ENCODE data around the gene ZSWIM3. TPM values are rescaled to one million over a fixed set of nuclear protein-coding genes. Genes with fewer than 3 reads are reported as not detected.

The ZSWIM3 gene
- total and polyA plus RNA-seq, 2 of the 13 experiments (the other 11 are each of a cell fraction or from before 2014, with no cell fraction given): 5.2 to 5.8 TPM

- TF ChIP-seq NR2F6 (IDR thresholded peaks at IDR 0.05) (no peak), NR2F6 (CRISPR knock-in tag; IDR thresholded peaks at IDR 0.05) (no peak), CEBPZ (IDR thresholded peaks at IDR 0.05; ENCODE audit: low read length) (no peak), KDM5A (IDR thresholded peaks at IDR 0.05; ENCODE audit: borderline replicate concordance, low read length) (no peak), TOPORS (CRISPR knock-in tag; IDR thresholded peaks at IDR 0.05) (0 out of 2 replicates have a peak, but pooled peaks have one; percentile 28), ZNF552 (CRISPR knock-in tag; IDR thresholded peaks at IDR 0.05; ENCODE audit: borderline replicate concordance) (no peak), HDAC6 (IDR thresholded peaks at IDR 0.05; ENCODE audit: low read depth, low read length) (no peak), WIZ (CRISPR knock-in tag; IDR thresholded peaks at IDR 0.05) (no peak), ZNF652 (CRISPR knock-in tag; IDR thresholded peaks at IDR 0.05; ENCODE audit: borderline replicate concordance, low read depth) (no peak), SP140L (CRISPR knock-in tag; IDR thresholded peaks at IDR 0.05; ENCODE audit: borderline replicate concordance) (no peak), MAZ (IDR thresholded peaks at IDR 0.05; ENCODE audit: borderline replicate concordance, low read depth, low read length) (no peak), MAZ (CRISPR knock-in tag; IDR thresholded peaks at IDR 0.05; ENCODE audit: low read depth) (no peak), CSRNP1 (CRISPR knock-in tag; IDR thresholded peaks at IDR 0.05) (peak; percentile 70; the same call in 1 of the 2 replicates), SCMH1 (CRISPR knock-in tag; IDR thresholded peaks at IDR 0.05; ENCODE audit: borderline replicate concordance) (no peak), MXI1 (IDR thresholded peaks at IDR 0.05; ENCODE audit: borderline replicate concordance, low read depth, low read length) (peak; percentile 27; the same call in 1 of the 3 replicates), KDM3A (CRISPR knock-in tag; IDR thresholded peaks at IDR 0.05; ENCODE audit: low read depth) (no peak), SNAPC2 (CRISPR knock-in tag; IDR thresholded peaks at IDR 0.05) (no peak), ZNF101 (CRISPR knock-in tag; IDR thresholded peaks at IDR 0.05; ENCODE audit: borderline replicate concordance, low read depth) (0 out of 2 replicates have a peak, but pooled peaks have one; percentile 57), HDAC2 (CRISPR knock-in tag; IDR thresholded peaks at IDR 0.05) (0 out of 2 replicates have a peak, but pooled peaks have one; percentile 13), GZF1 (CRISPR knock-in tag; IDR thresholded peaks at IDR 0.05) (peak; percentile 62; the same call in 1 of the 2 replicates), MYC (CRISPR knock-in tag; IDR thresholded peaks at IDR 0.05; ENCODE audit: borderline replicate concordance) (peak; percentile 76; the same call in 1 of the 2 replicates), SETDB1 (CRISPR knock-in tag; IDR thresholded peaks at IDR 0.05; ENCODE audit: borderline replicate concordance) (no peak), FOXO1 (CRISPR knock-in tag; IDR thresholded peaks at IDR 0.05) (no peak), NR3C1 (CRISPR knock-in tag; IDR thresholded peaks at IDR 0.05) (no peak)
Observed at GRCh38 chr20:45911486-45912343, 54.3 kb downstream of the ZSWIM3 start, which contains the start of gene PLTP (continued).

Measured in HepG2 (cell line).